Fibroblast of lung (primary cell): ENCODE results near the gene ASH1L.

Experiments used
- CTCF ChIP-seq, 2 donors: IDR thresholded peaks in 1 of 2; conservative IDR thresholded peaks in 1 of 2; 1 replicate in 1 of 2; 2 replicates in 1 of 2; pipeline ENCODE4 v1.5.1; 2011 to 2012; ENCODE audit warnings: low read length in 2 of 2, control low read depth in 1 of 2, inconsistent platforms in 1 of 2, low read depth in 1 of 2, mild to moderate bottlenecking in 1 of 2
- EZH2 ChIP-seq: IDR thresholded peaks from 2 replicates; pipeline ENCODE4 v1.5.1; 2012; ENCODE audit warnings: low read length, control low read depth, mild to moderate bottlenecking; ENCODE audit errors: missing control alignments

- no peak for TF ChIP-seq EZH2
- TF ChIP-seq CTCF (conservative IDR thresholded peaks at IDR 0.05 in 1 of 2, IDR thresholded peaks at IDR 0.05 in 1 of 2; ENCODE audit: low read depth in 1 of 2, low read length in 2 of 2): no peak
Observed at GRCh38 chr1:155286544-155286943, 276.1 kb downstream of the ASH1L start.
